HG02798 (cell line): ENCODE data around the gene RNF145.

ENCODE experiments used
- ATAC-seq: cut with Tn5 transposase; IDR thresholded peaks from one replicate; pipeline ENCODE4 v1.9.1; 2021; ENCODE audit warnings: mild to moderate bottlenecking; ENCODE audit not compliant: unreplicated experiment, poor library complexity

Gene RNF145

GRCh38 chr5:159223469-159223868 is 14.1 kb upstream of the RNF145 start:
- no peak for ATAC-seq

- ATAC-seq, result no peak
Measured at GRCh38 chr5:159220206-159220605, 10.9 kb upstream of the RNF145 start.

- no peak for ATAC-seq
Measured at GRCh38 chr5:159218595-159219023, 9.3 kb upstream of the RNF145 start.

- no peak for ATAC-seq
Measured at GRCh38 chr5:159217236-159217635, 7.9 kb upstream of the RNF145 start.

GRCh38 chr5:159216454-159216853 is 7.1 kb upstream of the RNF145 start:
- no peak for ATAC-seq

- no peak for ATAC-seq
Measured at GRCh38 chr5:159215886-159216285, 6.5 kb upstream of the RNF145 start.

GRCh38 chr5:159214486-159215271 is 5.3 kb upstream of the RNF145 start:
- no peak for ATAC-seq

- ATAC-seq, result no peak
Measured at GRCh38 chr5:159212657-159213462, 3.5 kb upstream of the RNF145 start.

GRCh38 chr5:159211729-159212174 is 2.4 kb upstream of the RNF145 start:
- ATAC-seq, result no peak

GRCh38 chr5:159210846-159211245 is 1.5 kb upstream of the RNF145 start:
- no peak for ATAC-seq

- ATAC-seq, result no peak
Measured at GRCh38 chr5:159210210-159210661, 883 bp upstream of the RNF145 start.

GRCh38 chr5:159208514-159209437 is 577 bp downstream of the RNF145 start:
- ATAC-seq, result peak; percentile 24

GRCh38 chr5:159207686-159208513 is 1.5 kb downstream of the RNF145 start:
- peak; percentile 52 for ATAC-seq

- no peak for ATAC-seq
Measured at GRCh38 chr5:159207222-159207685, 2.1 kb downstream of the RNF145 start.

- ATAC-seq, result no peak
Measured at GRCh38 chr5:159206818-159207217, 2.5 kb downstream of the RNF145 start.

GRCh38 chr5:159206368-159206767 is 3.0 kb downstream of the RNF145 start:
- ATAC-seq, result no peak

GRCh38 chr5:159203351-159203750 is 6.0 kb downstream of the RNF145 start:
- ATAC-seq, result no peak

GRCh38 chr5:159202151-159202550 is 7.2 kb downstream of the RNF145 start:
- no peak for ATAC-seq

GRCh38 chr5:159199780-159200179 is 9.6 kb downstream of the RNF145 start:
- ATAC-seq, result no peak
